ENCODE results near the gene DIAPH2. TPM values are rescaled to one million over a fixed set of nuclear protein-coding genes. Genes with fewer than 3 reads are reported as not detected.

The DIAPH2 gene
- total RNA-seq, 2 donors from 2014 or later: 6.8 to 8.1 TPM

GRCh38 chrX:97525981-97526380 lies 841.3 kb downstream of the DIAPH2 start:
- Mint-ChIP-seq H3K27ac (no peak overlapping the region), H3K9me3 (peaks cover 16 to 25% of the 10 kb centered on the region in 2 donors), H3K36me3 (peaks cover 10 to 28% of the 10 kb centered on the region in 2 donors)
- ATAC-seq: no peak
- DNase-seq (ENCODE audit: low spot score in 2 of 2): no peak

- peaks cover 16 to 25% of the 10 kb centered on the region in 2 donors for H3K9me3 Mint-ChIP-seq
Measured at GRCh38 chrX:97527725-97528124, 843.1 kb downstream of the DIAPH2 start.

GRCh38 chrX:97529536-97530200 lies 845.0 kb downstream of the DIAPH2 start:
- Mint-ChIP-seq H3K9me3 (peaks cover 16 to 25% of the 10 kb centered on the region in 2 donors), H3K36me3 (peaks cover 10 to 28% of the 10 kb centered on the region in 2 donors), H3K27ac (no peak overlapping the region)
- no peak for ATAC-seq
- no peak for DNase-seq (ENCODE audit: low spot score in 2 of 2)

More at GRCh38 chrX:97527725-97528124, 843.1 kb downstream of the DIAPH2 start:
- peaks cover 10 to 28% of the 10 kb centered on the region in 2 donors for H3K36me3 Mint-ChIP-seq
- DNase-seq (ENCODE audit: low spot score in 2 of 2): no peak
- ATAC-seq: no peak
- no peak overlapping the region for H3K27ac Mint-ChIP-seq

- H3K9me3 Mint-ChIP-seq: peaks cover 13 to 21% of the 10 kb centered on the region in 2 donors
- no peak for ATAC-seq
Measured at GRCh38 chrX:97531825-97532224, 847.2 kb downstream of the DIAPH2 start.

GRCh38 chrX:97538745-97539144 lies 854.1 kb downstream of the DIAPH2 start:
- DNase-seq (ENCODE audit: low spot score in 2 of 2): no peak
- ATAC-seq: no peak
- Mint-ChIP-seq H3K36me3 (no peaks in the 10 kb centered on the region), H3K27ac (no peak overlapping the region), H3K9me3 (no peaks in the 10 kb centered on the region)

More at GRCh38 chrX:97531825-97532224, 847.2 kb downstream of the DIAPH2 start:
- Mint-ChIP-seq H3K36me3 (peaks cover 10 to 24% of the 10 kb centered on the region in 2 donors), H3K27ac (no peak overlapping the region)
- DNase-seq (ENCODE audit: low spot score in 2 of 2): no peak

GRCh38 chrX:97539970-97540519 lies 855.4 kb downstream of the DIAPH2 start:
- Mint-ChIP-seq H3K27ac (no peak overlapping the region), H3K9me3 (no peaks in the 10 kb centered on the region), H3K36me3 (no peaks in the 10 kb centered on the region)
- ATAC-seq (no peak), DNase-seq (ENCODE audit: low spot score in 2 of 2) (no peak)

GRCh38 chrX:97547877-97548578 lies 863.4 kb downstream of the DIAPH2 start:
- no peaks in the 10 kb centered on the region for H3K36me3 Mint-ChIP-seq
- ATAC-seq (no peak), DNase-seq (ENCODE audit: low spot score in 2 of 2) (no peak)

GRCh38 chrX:97551821-97552220 lies 867.2 kb downstream of the DIAPH2 start:
- no peaks in the 10 kb centered on the region for H3K9me3 Mint-ChIP-seq
- no peak overlapping the region for H3K27ac Mint-ChIP-seq
- no peaks in the 10 kb centered on the region for H3K36me3 Mint-ChIP-seq
- ATAC-seq (peak; percentile 79 to 83), DNase-seq (ENCODE audit: low spot score in 2 of 2) (no peak)

More at GRCh38 chrX:97547877-97548578, 863.4 kb downstream of the DIAPH2 start:
- Mint-ChIP-seq H3K27ac (no peak overlapping the region), H3K9me3 (no peaks in the 10 kb centered on the region)

GRCh38 chrX:97553833-97554232 lies 869.2 kb downstream of the DIAPH2 start:
- Mint-ChIP-seq H3K9me3 (no peaks in the 10 kb centered on the region), H3K36me3 (no peaks in the 10 kb centered on the region), H3K27ac (no peak overlapping the region)
- DNase-seq (ENCODE audit: low spot score in 2 of 2) (no peak), ATAC-seq (no peak)

GRCh38 chrX:97556359-97556758 lies 871.7 kb downstream of the DIAPH2 start:
- H3K27ac Mint-ChIP-seq: no peak overlapping the region
- no peak for DNase-seq (ENCODE audit: low spot score in 2 of 2)
- no peaks in the 10 kb centered on the region for H3K9me3 Mint-ChIP-seq
- ATAC-seq: no peak
- H3K36me3 Mint-ChIP-seq: no peaks in the 10 kb centered on the region

- H3K27ac Mint-ChIP-seq: peak overlapping the region in 1 of 2 donors; percentile 88
- ATAC-seq (peak; percentile 90 to 98), DNase-seq (ENCODE audit: low spot score in 2 of 2) (peak; percentile 4 to 53)
- H3K9me3 Mint-ChIP-seq: no peaks in the 10 kb centered on the region
- no peaks in the 10 kb centered on the region for H3K36me3 Mint-ChIP-seq
Measured at GRCh38 chrX:97563531-97564133, 879.0 kb downstream of the DIAPH2 start.

- no peak for DNase-seq (ENCODE audit: low spot score in 2 of 2)
- no peaks in the 10 kb centered on the region for H3K36me3 Mint-ChIP-seq
- no peak for ATAC-seq
- H3K9me3 Mint-ChIP-seq: no peaks in the 10 kb centered on the region
- no peak overlapping the region for H3K27ac Mint-ChIP-seq
Measured at GRCh38 chrX:97564496-97564895, 879.9 kb downstream of the DIAPH2 start.

- no peak overlapping the region for H3K27ac Mint-ChIP-seq
- no peak for ATAC-seq
- DNase-seq (ENCODE audit: low spot score in 2 of 2): no peak
- H3K36me3 Mint-ChIP-seq: no peaks in the 10 kb centered on the region
- no peaks in the 10 kb centered on the region for H3K9me3 Mint-ChIP-seq
Measured at GRCh38 chrX:97587171-97587570, 902.5 kb downstream of the DIAPH2 start.

- Mint-ChIP-seq H3K9me3 (no peaks in the 10 kb centered on the region), H3K36me3 (no peaks in the 10 kb centered on the region), H3K27ac (no peak overlapping the region)
- ATAC-seq (no peak), DNase-seq (ENCODE audit: low spot score in 2 of 2) (no peak)
Measured at GRCh38 chrX:97594646-97595224, 910.1 kb downstream of the DIAPH2 start.

GRCh38 chrX:97597954-97598353 lies 913.3 kb downstream of the DIAPH2 start:
- Mint-ChIP-seq H3K27ac (peak overlapping the region in 1 of 2 donors; percentile 84), H3K9me3 (no peaks in the 10 kb centered on the region), H3K36me3 (no peaks in the 10 kb centered on the region)
- ATAC-seq: peak; percentile 88 to 97
- peak; percentile 2 to 52 for DNase-seq (ENCODE audit: low spot score in 2 of 2)

- Mint-ChIP-seq H3K27ac (no peak overlapping the region), H3K36me3 (no peaks in the 10 kb centered on the region), H3K9me3 (no peaks in the 10 kb centered on the region)
- DNase-seq (ENCODE audit: low spot score in 2 of 2): no peak
- ATAC-seq: no peak
Measured at GRCh38 chrX:97602465-97603258, 918.0 kb downstream of the DIAPH2 start.

Measured in activated naive CD4-positive, alpha-beta T cell treated with anti-CD3 and anti-CD28 coated beads, Interleukin-2, amount 50 U/mL, for 72 hours (primary cell).